Measurements from ENCODE around the gene SOD2. TPM values are rescaled to one million over a fixed set of nuclear protein-coding genes. Genes with fewer than 3 reads are reported as not detected.
"Not testable (repeated sequence)": the region's sequence is repeated elsewhere in the genome, so short reads cannot be mapped to it uniquely, and the experiment has no call there.

Gene SOD2
- total RNA-seq = 100 to 1,000 TPM; 286 to 462 (median 400) TPM
- long read RNA-seq, donor 1, full-length matches to known transcripts = 261 of 318 reads
- long read RNA-seq, donor 1, partial matches to known transcripts = 12 of 318 reads
- long read RNA-seq, donor 1, other reads (novel, unspliced or antisense) = 45 of 318 reads
- long read RNA-seq, donor 2, full-length matches to known transcripts = 96 of 102 reads
- long read RNA-seq, donor 2, partial matches to known transcripts = 1 of 102 reads
- long read RNA-seq, donor 2, other reads (novel, unspliced or antisense) = 5 of 102 reads

DNA sequence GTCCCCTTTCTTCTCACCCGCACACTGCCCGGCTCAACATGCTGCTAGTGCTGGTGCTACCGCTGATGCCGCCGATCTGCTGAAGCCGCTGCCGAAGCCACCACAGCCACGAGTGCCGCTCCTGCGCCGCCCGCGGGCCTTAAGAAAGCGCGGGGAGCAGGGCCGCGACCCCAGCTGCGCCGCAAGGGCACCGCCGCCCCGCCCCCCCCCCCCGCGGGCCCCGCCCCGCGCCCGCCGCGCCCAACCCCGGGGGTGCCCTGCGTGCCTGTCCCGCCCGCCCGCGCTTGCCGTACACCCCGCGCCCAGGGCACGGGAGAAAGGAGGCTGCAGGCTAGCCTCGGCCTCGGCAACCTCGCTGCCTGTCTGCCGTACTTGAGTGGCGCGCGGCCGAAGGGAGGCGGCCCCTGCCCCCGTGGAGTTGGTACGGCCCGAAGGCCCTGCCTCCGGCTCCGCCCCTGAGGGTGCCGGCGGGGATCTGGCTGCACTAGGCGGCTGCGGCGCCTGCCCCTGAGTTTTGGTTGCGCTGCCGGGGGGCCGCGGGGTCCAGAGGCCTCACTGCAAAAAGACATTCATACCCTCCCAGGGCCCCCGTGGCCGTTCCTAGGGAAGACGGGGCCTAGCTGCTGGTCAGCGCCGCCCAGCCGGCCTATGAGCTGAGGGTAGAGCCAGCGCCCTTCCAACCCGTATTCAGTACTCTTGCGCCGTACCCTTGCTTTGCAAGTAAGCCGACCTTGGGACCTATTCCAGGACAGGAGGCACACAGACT is at the start of gene SOD2:
Gene SOD2 (minus strand): TSS at position 114 of the 766 bp plus-strand sequence. CDS start 74 bp downstream, at position 40.
- Histone ChIP-seq H3K4me1 (ENCODE audit: low read depth) (peaks cover 20% of the 10 kb centered on the region), H3K36me3 (ENCODE audit: low read depth) (no peaks in the 10 kb centered on the region), H3K9me3 (no peaks in the 10 kb centered on the region), H3K4me3 (peak within 1 kb of the TSS; percentile 73)
- intact Hi-C loops (cut with DNase I, micrococcal nuclease) = loop anchor here (5.0 kb wide), 2 partner anchors 34 to 94 kb away; partner anchors contain the start of genes WTAP (in 2 of the 2) and TCP1 (in 1 of the 2)
- DNase-seq (peak; percentile 86 to 94 (median 93)), ATAC-seq (peak; percentile 87)
- TF ChIP-seq, protein P1, sequence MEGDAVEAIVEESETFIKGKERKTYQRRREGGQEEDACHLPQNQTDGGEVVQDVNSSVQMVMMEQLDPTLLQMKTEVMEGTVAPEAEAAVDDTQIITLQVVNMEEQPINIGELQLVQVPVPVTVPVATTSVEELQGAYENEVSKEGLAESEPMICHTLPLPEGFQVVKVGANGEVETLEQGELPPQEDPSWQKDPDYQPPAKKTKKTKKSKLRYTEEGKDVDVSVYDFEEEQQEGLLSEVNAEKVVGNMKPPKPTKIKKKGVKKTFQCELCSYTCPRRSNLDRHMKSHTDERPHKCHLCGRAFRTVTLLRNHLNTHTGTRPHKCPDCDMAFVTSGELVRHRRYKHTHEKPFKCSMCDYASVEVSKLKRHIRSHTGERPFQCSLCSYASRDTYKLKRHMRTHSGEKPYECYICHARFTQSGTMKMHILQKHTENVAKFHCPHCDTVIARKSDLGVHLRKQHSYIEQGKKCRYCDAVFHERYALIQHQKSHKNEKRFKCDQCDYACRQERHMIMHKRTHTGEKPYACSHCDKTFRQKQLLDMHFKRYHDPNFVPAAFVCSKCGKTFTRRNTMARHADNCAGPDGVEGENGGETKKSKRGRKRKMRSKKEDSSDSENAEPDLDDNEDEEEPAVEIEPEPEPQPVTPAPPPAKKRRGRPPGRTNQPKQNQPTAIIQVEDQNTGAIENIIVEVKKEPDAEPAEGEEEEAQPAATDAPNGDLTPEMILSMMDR (IDR thresholded peaks at IDR 0.05) = no peak

DNA sequence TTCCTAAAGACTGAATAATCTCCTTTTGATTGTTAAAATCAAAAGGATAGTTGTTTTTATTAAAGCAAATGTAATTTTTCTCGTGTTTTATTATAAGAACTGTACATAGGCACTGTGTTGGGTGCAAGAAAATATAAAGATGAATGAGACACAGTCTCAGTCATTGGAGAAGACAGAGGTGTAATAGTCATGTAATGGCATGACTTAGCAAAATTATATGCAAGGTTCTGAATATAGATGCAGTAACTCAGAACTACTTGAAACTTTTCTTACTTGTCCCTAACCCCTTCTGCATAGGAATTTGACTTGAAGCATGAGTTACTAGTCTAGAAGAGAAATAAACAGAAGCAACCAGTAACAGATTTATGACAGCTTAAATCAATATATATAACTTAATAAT is 49.1 kb upstream of the SOD2 start:
- TF ChIP-seq, protein P1 (IDR thresholded peaks at IDR 0.05) = no peak
- intact Hi-C loops (cut with DNase I, micrococcal nuclease) = no loop called here
- Histone ChIP-seq H3K4me1 (ENCODE audit: low read depth) (no peaks in the 10 kb centered on the region), H3K9me3 (no peaks in the 10 kb centered on the region), H3K4me3 (no peak overlapping the region), H3K36me3 (ENCODE audit: low read depth) (peaks cover 15% of the 10 kb centered on the region)
- DNase-seq (no peak), ATAC-seq (no peak)

DNA sequence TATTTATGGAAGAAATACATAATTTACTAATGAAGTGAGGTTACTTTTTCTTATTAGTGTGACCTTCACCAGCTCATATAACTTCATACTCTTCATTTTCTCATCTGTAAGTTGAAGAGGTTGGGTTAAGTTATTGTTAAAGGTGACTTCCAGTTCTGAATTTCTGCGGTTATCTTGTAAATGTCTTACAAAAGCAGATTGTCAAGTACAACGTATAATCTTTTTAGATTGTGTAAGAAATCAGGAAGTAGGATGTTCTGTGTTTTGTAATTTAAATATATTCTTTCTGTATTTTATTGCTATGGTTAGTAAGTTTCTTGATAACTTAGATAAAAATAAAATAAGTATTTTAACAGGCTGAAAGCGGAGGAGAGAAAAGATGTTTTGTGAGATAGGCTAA is 46.3 kb upstream of the SOD2 start:
- no peak for ATAC-seq

DNA sequence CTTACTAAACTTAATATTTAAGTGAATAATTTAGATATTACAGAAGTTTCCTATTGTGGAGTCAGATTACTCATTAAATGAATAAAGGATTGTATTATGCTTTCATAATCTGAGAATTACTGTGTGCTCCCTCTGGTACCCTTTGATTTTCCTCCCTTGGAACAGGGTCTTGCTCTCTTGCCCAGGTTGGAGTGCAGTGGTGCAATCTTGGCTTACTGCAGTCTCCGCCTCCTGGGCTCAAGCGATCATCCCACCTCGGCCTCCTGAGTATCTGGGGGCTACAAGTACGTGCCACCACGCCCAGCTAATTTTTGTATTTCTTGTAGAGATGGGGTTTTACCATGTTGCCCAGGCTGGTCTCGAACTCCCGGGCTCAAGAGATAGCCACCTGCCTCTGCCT is 43.9 kb upstream of the SOD2 start:
- DNase-seq (no peak), ATAC-seq (no peak)
- H3K4me3 ChIP-seq = no peak overlapping the region
- no peaks in the 10 kb centered on the region for H3K9me3 ChIP-seq
- TF ChIP-seq, protein P1 (IDR thresholded peaks at IDR 0.05) = no peak
- intact Hi-C loops (cut with DNase I, micrococcal nuclease) = loop anchor here in 1 of 2 donors (10.0 kb wide), 1 partner anchor 48 kb away; the partner anchor contains the start of gene TCP1
- H3K4me1 ChIP-seq (ENCODE audit: low read depth) = peaks cover 11% of the 10 kb centered on the region
- H3K36me3 ChIP-seq (ENCODE audit: low read depth) = no peaks in the 10 kb centered on the region

More for the DNA sequence above, 46.3 kb upstream of the SOD2 start:
- intact Hi-C loops (cut with DNase I, micrococcal nuclease) = loop anchor here in 1 of 2 donors (10.0 kb wide), 1 partner anchor 45 kb away; the partner anchor contains the start of gene TCP1
- Histone ChIP-seq H3K9me3 (no peaks in the 10 kb centered on the region), H3K36me3 (ENCODE audit: low read depth) (peaks cover 10% of the 10 kb centered on the region), H3K4me3 (no peak overlapping the region), H3K4me1 (ENCODE audit: low read depth) (peaks cover 11% of the 10 kb centered on the region)
- no peak for DNase-seq
- TF ChIP-seq, protein P1 (IDR thresholded peaks at IDR 0.05) = no peak

DNA sequence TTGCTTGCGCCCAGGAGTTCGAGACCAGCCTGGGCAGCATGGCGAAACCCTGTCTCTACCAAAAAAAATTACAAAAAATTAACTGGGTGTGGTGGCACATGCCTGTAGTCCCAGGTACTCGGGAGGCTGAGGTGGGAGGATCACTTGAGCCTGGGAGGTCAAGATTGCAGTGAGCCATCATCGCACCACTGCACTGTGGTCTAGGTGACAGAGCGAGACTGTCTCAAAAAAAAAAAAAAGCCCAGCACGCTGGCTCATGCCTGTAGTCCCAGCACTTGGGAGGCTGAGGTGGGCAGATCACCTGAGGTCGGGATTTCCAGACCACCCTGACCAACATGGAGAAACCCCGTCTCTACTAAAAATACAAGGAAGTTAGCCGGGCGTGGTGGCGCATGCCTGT is 40.4 kb upstream of the SOD2 start:
- intact Hi-C loops (cut with DNase I, micrococcal nuclease) = loop anchor here in 1 of 2 donors (10.0 kb wide), 1 partner anchor 51 kb away; the partner anchor contains the start of gene TCP1
- H3K4me1 ChIP-seq (ENCODE audit: low read depth) = peaks cover 24% of the 10 kb centered on the region
- H3K9me3 ChIP-seq; H3K4me3 ChIP-seq; H3K36me3 ChIP-seq (ENCODE audit: low read depth); ATAC-seq; DNase-seq: not testable (repeated sequence)

DNA sequence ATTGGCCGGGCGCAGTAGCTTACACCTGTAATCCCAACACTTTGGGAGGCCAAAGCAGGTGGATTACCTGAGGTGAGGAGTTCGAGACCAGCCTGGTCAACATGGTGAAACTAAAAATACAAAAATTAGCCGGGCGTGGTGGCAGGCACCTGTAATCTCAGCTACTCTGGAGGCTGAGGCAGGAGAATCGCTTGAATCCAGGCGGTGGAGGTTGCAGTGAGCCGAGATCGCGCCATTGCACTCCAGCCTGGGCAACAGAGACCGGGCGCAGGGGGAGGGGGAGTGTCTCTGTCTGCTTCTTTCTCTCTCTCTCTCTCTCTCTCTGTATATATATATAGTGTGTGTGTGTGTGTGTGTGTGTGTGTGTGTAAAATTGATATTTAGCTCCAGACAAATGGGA is 39.5 kb upstream of the SOD2 start:
- intact Hi-C loops (cut with DNase I, micrococcal nuclease) = loop anchor here in 1 of 2 donors (10.0 kb wide), 1 partner anchor 52 kb away; the partner anchor contains the start of gene TCP1
- not testable (repeated sequence) for ATAC-seq; H3K9me3 ChIP-seq; H3K36me3 ChIP-seq (ENCODE audit: low read depth); DNase-seq; H3K4me3 ChIP-seq
- peaks cover 24% of the 10 kb centered on the region for H3K4me1 ChIP-seq (ENCODE audit: low read depth)
